Stimulated activated CD4-positive, alpha-beta T cell treated with anti-CD3 and anti-CD28 coated beads, Interleukin-1b, Interleukin-23, amount 100 ng/mL, for 1 hour (primary cell): ENCODE results near the gene MPO.

Source experiments
- DNase-seq, 2 donors: peaks; one replicate each; pipeline ENCODE4 v3.0.0-alpha.2; 2020; ENCODE audit warnings: low read depth in 2 of 2

The MPO gene

GRCh38 chr17:58279736-58280479 is 827 bp downstream of the MPO start:
- DNase-seq: no peak

DNA sequence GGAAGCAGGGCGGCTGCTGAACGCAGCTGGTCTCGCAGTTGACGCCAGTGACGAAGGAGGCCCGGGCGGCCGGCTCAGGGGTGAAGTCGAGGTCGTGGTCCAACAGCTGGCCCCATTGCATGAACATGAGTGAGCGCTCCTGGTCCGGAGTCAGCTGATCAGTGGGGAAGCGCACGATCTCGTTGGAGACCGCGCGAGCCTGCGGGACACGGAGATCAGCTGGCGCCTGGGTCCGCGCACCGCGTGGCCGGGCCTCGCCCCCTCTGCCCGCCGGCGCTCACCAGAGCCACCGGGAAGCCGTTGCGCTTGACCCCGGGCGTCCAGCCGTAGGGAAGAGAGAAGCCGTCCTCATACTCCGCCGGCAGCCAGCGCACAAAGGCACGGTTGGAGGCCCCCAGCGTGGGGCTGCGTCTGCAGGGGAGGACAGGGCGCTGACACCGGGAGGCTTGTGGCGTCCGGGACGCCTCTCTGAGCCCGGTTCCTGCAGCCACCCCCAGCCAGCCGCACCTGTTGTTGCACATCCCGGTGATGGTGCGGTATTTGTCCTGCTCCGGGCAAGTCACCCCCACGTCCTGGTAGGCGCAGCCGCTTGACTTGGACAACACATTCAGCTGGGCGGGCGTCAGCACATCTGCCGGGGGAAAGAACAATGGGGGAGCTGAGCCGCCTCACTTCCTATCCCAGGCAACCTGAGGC is 1.6 kb downstream of the MPO start:
- no peak for DNase-seq

- DNase-seq: no peak
These were observed 2.1 kb downstream of the MPO start for GRCh38 chr17:58278661-58279015.

- DNase-seq: no peak
These were observed 2.7 kb downstream of the MPO start for GRCh38 chr17:58277802-58278595.

GRCh38 chr17:58277107-58277801 is 3.5 kb downstream of the MPO start:
- no peak for DNase-seq

DNA sequence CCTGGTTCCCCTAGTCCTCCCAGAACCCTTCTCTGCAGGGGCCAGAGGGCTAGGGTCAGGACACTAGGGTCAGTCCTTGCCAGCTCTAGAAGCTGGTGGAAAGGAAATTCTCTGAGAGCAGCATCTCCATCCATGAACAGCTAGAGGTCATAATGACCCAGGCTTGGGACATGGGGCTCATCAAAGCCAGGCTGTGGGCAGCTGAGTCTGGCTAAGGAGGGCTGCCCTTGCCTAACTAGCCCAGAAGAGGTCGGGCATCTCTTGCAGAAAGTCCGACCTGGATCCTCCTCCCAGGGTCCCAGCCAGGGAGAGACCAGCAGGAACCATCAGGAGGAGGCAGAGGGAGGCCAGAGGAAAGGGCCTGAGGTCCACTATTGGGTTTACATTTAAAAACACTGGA is 4.3 kb downstream of the MPO start:
- no peak for DNase-seq

GRCh38 chr17:58275417-58275816 is 5.3 kb downstream of the MPO start:
- DNase-seq: no peak

- no peak for DNase-seq
These were observed 7.2 kb downstream of the MPO start for GRCh38 chr17:58273453-58274104.

- no peak for DNase-seq
These were observed 8.1 kb downstream of the MPO start for GRCh38 chr17:58272367-58273280.

DNA sequence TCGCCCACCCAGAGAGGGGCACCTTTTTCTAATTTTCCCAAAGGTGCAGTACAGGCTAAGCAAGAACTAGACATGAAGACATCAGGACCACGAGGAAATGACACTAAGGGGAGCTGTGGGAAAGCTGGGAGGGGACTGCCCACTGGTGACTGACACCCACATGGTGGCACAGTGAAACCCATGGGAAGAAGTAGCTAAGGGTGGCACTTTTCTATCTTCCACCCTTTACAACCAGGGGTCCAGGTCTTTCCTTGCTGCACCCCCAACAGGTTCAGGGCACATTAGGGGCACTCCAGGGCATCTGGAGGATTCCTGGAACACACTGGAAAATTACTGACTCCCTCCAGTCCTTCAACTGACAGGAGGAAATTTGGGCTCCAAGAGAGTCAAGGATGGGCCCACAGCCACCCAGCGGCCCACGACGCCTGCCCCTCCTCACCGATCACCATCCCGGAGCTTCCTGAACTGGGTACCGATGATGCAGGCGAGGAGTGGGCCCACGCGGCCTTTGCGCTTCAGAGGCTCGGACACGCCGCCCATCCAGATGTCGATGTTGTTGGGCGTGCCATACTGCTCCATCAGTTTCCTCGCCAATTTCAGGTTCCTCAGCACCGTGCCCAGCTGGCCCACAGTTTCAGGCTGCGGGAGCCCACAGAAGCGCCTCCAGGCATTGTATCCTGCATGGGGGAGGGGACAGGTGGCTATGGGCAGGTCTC is 9.4 kb downstream of the MPO start:
- DNase-seq: no peak

- DNase-seq: no peak
These were observed 10.1 kb downstream of the MPO start for GRCh38 chr17:58270476-58271215.

DNA sequence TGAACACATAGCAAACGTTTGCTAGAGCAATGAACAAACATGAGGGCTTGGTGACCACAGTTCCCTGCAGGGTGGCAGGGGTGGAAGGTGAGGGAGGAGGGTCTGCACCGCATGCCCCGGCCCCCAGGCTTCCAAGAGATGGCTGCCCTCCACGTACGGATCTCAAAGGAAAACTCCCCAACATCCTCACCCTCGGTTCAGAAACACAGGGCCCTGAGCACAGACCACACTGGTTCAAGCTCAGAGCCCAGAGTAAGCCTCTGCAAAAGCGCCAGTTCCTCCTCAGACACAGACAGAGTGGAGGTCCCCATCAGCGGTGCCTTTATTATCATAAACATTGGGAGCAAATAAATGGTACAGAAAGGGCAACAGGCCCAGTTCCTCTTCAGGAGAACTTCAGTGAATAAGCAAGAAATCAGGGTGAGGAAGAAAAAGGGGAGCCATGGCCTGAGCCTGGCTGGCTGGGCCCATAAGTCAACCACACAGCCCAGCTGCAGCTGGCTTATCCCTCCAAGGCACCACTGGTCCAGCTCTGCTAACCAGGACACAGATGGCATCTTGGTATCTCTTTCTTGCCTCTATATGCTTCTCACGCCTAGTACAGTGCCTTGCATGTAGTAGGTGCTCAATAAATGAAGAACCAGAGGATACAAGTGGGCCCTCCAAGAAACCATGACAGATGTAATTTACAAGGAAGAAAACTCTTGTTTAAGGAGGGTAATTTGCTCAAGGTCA is 11.0 kb downstream of the MPO start:
- DNase-seq: no peak

- no peak for DNase-seq
These were observed 11.8 kb downstream of the MPO start for GRCh38 chr17:58268774-58269556.

DNA sequence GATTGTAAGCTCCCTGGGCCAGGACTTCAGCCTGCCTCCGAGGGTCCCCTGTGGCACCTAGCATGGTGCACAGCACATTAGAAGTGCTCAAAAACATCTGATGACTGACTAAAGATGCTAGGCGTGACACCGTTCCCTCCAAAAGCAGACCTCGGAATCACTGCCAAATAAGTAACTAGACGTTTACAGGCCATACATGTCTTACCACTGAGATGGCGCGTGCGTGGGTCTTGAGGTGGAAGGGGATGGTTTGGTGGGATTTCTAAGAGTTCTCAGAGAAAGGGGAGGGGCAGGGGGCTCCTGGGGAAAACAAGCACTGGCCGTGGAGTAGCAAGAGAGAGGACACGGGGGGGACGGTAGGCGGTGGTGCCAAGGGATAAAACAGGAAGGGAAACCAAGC is 12.4 kb downstream of the MPO start:
- DNase-seq: no peak

GRCh38 chr17:58267347-58268324 is 13.1 kb downstream of the MPO start:
- DNase-seq: no peak
